Ishikawa (cell line): ENCODE measurements around the gene FXYD5.

Source experiments
- CEBPB ChIP-seq: IDR thresholded peaks from 2 replicates; pipeline ENCODE4 v1.6.1; 2012
- CREB1 ChIP-seq: IDR thresholded peaks from 2 replicates; pipeline ENCODE4 v1.6.1; 2012; ENCODE audit warnings: low read depth
- EGR1 ChIP-seq: IDR thresholded peaks from 2 replicates; pipeline ENCODE4 v1.6.1; 2012
- EP300 ChIP-seq: IDR thresholded peaks from 2 replicates; pipeline ENCODE4 v1.6.1; 2012; ENCODE audit warnings: borderline replicate concordance
- NFIC ChIP-seq: IDR thresholded peaks from 2 replicates; pipeline ENCODE4 v1.6.1; 2012
- TAF1 ChIP-seq: IDR thresholded peaks from 2 replicates; pipeline ENCODE4 v1.6.1; 2012; ENCODE audit warnings: low read depth, mild to moderate bottlenecking
- TCF12 ChIP-seq: IDR thresholded peaks from 2 replicates; pipeline ENCODE4 v1.6.1; 2012; ENCODE audit warnings: low read depth
- YY1 ChIP-seq: IDR thresholded peaks from 2 replicates; pipeline ENCODE4 v1.6.1; 2012; ENCODE audit warnings: low read depth
- TF ChIP-seq, protein P1 (sequence below): IDR thresholded peaks from 2 replicates; pipeline ENCODE4 v1.6.1; 2012
- TF ChIP-seq, protein P2 (sequence below): IDR thresholded peaks from 2 replicates; pipeline ENCODE4 v1.6.1; 2012
- TF ChIP-seq, protein P3 (sequence below): IDR thresholded peaks from 2 replicates; pipeline ENCODE4 v1.6.1; 2012; ENCODE audit warnings: low read depth, mild to moderate bottlenecking

DNA sequence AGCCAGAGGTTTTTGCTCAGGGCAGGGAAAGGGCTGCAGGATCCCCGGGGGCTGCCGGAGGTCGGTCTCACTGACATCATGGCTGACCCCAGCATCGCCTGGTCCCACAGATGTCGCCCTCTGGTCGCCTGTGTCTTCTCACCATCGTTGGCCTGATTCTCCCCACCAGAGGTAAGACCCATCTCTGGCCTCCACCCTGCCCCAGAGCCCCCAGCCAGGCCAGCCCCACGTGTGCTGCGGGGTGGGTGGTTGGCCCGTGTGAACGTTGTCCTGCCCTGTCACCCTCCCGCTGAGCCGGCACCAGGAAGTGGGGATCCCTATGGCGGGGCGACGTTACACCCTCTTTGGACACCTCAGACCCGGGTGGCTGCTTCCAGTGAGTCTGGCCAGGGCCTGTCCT lies 906 bp downstream of the FXYD5 start:
- TF ChIP-seq CREB1 (no peak), CEBPB (no peak), YY1 (no peak), TAF1 (no peak), EP300 (no peak), EGR1 (no peak), TCF12 (no peak), NFIC (no peak)
- TF ChIP-seq, protein P1, sequence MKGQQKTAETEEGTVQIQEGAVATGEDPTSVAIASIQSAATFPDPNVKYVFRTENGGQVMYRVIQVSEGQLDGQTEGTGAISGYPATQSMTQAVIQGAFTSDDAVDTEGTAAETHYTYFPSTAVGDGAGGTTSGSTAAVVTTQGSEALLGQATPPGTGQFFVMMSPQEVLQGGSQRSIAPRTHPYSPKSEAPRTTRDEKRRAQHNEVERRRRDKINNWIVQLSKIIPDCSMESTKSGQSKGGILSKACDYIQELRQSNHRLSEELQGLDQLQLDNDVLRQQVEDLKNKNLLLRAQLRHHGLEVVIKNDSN = no peak
- TF ChIP-seq, protein P2, sequence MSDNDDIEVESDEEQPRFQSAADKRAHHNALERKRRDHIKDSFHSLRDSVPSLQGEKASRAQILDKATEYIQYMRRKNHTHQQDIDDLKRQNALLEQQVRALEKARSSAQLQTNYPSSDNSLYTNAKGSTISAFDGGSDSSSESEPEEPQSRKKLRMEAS = no peak
- TF ChIP-seq, protein P3, sequence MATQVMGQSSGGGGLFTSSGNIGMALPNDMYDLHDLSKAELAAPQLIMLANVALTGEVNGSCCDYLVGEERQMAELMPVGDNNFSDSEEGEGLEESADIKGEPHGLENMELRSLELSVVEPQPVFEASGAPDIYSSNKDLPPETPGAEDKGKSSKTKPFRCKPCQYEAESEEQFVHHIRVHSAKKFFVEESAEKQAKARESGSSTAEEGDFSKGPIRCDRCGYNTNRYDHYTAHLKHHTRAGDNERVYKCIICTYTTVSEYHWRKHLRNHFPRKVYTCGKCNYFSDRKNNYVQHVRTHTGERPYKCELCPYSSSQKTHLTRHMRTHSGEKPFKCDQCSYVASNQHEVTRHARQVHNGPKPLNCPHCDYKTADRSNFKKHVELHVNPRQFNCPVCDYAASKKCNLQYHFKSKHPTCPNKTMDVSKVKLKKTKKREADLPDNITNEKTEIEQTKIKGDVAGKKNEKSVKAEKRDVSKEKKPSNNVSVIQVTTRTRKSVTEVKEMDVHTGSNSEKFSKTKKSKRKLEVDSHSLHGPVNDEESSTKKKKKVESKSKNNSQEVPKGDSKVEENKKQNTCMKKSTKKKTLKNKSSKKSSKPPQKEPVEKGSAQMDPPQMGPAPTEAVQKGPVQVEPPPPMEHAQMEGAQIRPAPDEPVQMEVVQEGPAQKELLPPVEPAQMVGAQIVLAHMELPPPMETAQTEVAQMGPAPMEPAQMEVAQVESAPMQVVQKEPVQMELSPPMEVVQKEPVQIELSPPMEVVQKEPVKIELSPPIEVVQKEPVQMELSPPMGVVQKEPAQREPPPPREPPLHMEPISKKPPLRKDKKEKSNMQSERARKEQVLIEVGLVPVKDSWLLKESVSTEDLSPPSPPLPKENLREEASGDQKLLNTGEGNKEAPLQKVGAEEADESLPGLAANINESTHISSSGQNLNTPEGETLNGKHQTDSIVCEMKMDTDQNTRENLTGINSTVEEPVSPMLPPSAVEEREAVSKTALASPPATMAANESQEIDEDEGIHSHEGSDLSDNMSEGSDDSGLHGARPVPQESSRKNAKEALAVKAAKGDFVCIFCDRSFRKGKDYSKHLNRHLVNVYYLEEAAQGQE = no peak
